Measurements from ENCODE around the gene PROP1. TPM values are rescaled to one million over a fixed set of nuclear protein-coding genes. Genes with fewer than 3 reads are reported as not detected.
A peak's percentile ranks its signal among the peaks of the same experiment; 100 is the strongest.

Gene PROP1
- total and polyA plus RNA-seq, 2 donors (not counting 3 experiments of a cell fraction or from before 2014, with no cell fraction given), result not detected

GRCh38 chr5:177968661-177969211, 27.3 kb downstream of the PROP1 start:
- peaks cover 17% of the 10 kb centered on the region for H3K4me1 ChIP-seq (ENCODE audit: control insufficient read depth, extremely low read depth, insufficient read depth, low read length)
- TF ChIP-seq CTCF (IDR thresholded peaks at IDR 0.05; ENCODE audit: extremely low read depth in 1 of 2, insufficient read depth in 1 of 2, low read depth in 1 of 2, low read length in 2 of 2), result no peak
- no peak overlapping the region for H2AFZ ChIP-seq (ENCODE audit: low read depth, low read length)
- peaks cover 0 to 2% of the 10 kb centered on the region in 2 experiments for H3K27me3 ChIP-seq (ENCODE audit: control insufficient read depth in 2 of 2, insufficient read depth in 2 of 2, low read length in 2 of 2)
- no peak for FAIRE-seq
- POLR2A ChIA-PET, result no interaction called here
- no peaks in the 10 kb centered on the region for H3K79me2 ChIP-seq (ENCODE audit: control insufficient read depth, insufficient read depth, low read length)
- H3K27ac ChIP-seq (ENCODE audit: insufficient read depth, low read depth, low read length), result no peak overlapping the region
- CTCF ChIA-PET, result no interaction called here
- H3K9me1 ChIP-seq (replicated peaks; ENCODE audit: control insufficient read depth, extremely low read depth, insufficient read depth, low read length), result no peaks in the 10 kb centered on the region
- intact Hi-C loops (cut with micrococcal nuclease), result no loop called here
- H3K9me3 ChIP-seq (replicated peaks; ENCODE audit: control insufficient read depth, insufficient read depth, low read length), result no peaks in the 10 kb centered on the region
- BruUV-seq (replicated peaks), result no TSS peak
- dilution Hi-C loops (cut with MboI; ENCODE audit: extremely low pct_ligation_motif_present, low sequenced_read_pairs), result no loop called here
- no peak overlapping the region for H3K4me3 ChIP-seq (replicated peaks in 1 of 3; ENCODE audit: insufficient read depth in 1 of 3, low read depth in 1 of 3, low read length in 3 of 3)
- no peak overlapping the region for H3K9ac ChIP-seq (replicated peaks; ENCODE audit: extremely low read depth, insufficient read depth, low read length)
- H4K20me1 ChIP-seq (replicated peaks; ENCODE audit: control insufficient read depth, extremely low read depth, insufficient read depth, low read length), result no peaks in the 10 kb centered on the region
- no peaks in the 10 kb centered on the region for H3K36me3 ChIP-seq (ENCODE audit: control insufficient read depth in 2 of 2, extremely low read depth in 1 of 2, insufficient read depth in 2 of 2, low read length in 2 of 2)
- DNase-seq (ENCODE audit: low read depth, low spot score), result no peak
- no peak overlapping the region for H3K4me2 ChIP-seq (ENCODE audit: insufficient read depth, low read length)

GRCh38 chr5:177967221-177967887, 28.7 kb downstream of the PROP1 start:
- peak overlapping the region in 1 of 3 experiments; percentile 11 for H3K4me3 ChIP-seq (replicated peaks in 1 of 3; ENCODE audit: insufficient read depth in 1 of 3, low read depth in 1 of 3, low read length in 3 of 3)
- ChIA-PET POLR2A (no interaction called here), CTCF (interaction anchor here (0.6 to 1.2 kb wide), 5 partner anchors 11 to 1624 kb away, joined by 3 to 4 read pairs (median 3); no protein-coding TSS in a partner anchor)
- intact Hi-C loops (cut with micrococcal nuclease) (no loop called here), dilution Hi-C loops (cut with MboI; ENCODE audit: extremely low pct_ligation_motif_present, low sequenced_read_pairs) (no loop called here)
- no peak overlapping the region for H3K9ac ChIP-seq (replicated peaks; ENCODE audit: extremely low read depth, insufficient read depth, low read length)
- H3K27ac ChIP-seq (ENCODE audit: insufficient read depth, low read depth, low read length), result peak overlapping the region; percentile 54
- no peaks in the 10 kb centered on the region for H3K9me1 ChIP-seq (replicated peaks; ENCODE audit: control insufficient read depth, extremely low read depth, insufficient read depth, low read length)
- TF ChIP-seq FOS (IDR thresholded peaks at IDR 0.05; ENCODE audit: borderline replicate concordance, insufficient read depth, low read length) (peak; percentile 30), MYC (IDR thresholded peaks at IDR 0.05; ENCODE audit: low read depth, low read length) (no peak), JUN (IDR thresholded peaks at IDR 0.05; ENCODE audit: borderline replicate concordance, insufficient read depth, insufficient read length, low read depth) (peak; percentile 43)
- no peaks in the 10 kb centered on the region for H4K20me1 ChIP-seq (replicated peaks; ENCODE audit: control insufficient read depth, extremely low read depth, insufficient read depth, low read length)
- H3K9me3 ChIP-seq (replicated peaks; ENCODE audit: control insufficient read depth, insufficient read depth, low read length), result no peaks in the 10 kb centered on the region
- peak overlapping the region; percentile 80 for H3K4me2 ChIP-seq (ENCODE audit: insufficient read depth, low read length)
- H3K4me1 ChIP-seq (ENCODE audit: control insufficient read depth, extremely low read depth, insufficient read depth, low read length), result peaks cover 17% of the 10 kb centered on the region
- no peaks in the 10 kb centered on the region for H3K79me2 ChIP-seq (ENCODE audit: control insufficient read depth, insufficient read depth, low read length)
- DNase-seq (ENCODE audit: low read depth, low spot score), result peak; percentile 49
- H3K27me3 ChIP-seq (ENCODE audit: control insufficient read depth in 2 of 2, insufficient read depth in 2 of 2, low read length in 2 of 2), result peaks cover 0 to 2% of the 10 kb centered on the region in 2 experiments
- peak; percentile 72 for FAIRE-seq
- peak overlapping the region; percentile 78 for H2AFZ ChIP-seq (ENCODE audit: low read depth, low read length)
- no TSS peak for BruUV-seq (replicated peaks)
- H3K36me3 ChIP-seq (ENCODE audit: control insufficient read depth in 2 of 2, extremely low read depth in 1 of 2, insufficient read depth in 2 of 2, low read length in 2 of 2), result no peaks in the 10 kb centered on the region

All from endothelial cell of umbilical vein (primary cell).